ENCODE data around the gene CBX4.

GRCh38 chr17:79791735-79792161 lies 47.5 kb downstream of the CBX4 start:
- TF ChIP-seq CTCF (IDR thresholded peaks at IDR 0.05; ENCODE audit: poor library complexity, severe bottlenecking) = no peak
- TF ChIP-seq EZH2 (IDR thresholded peaks at IDR 0.05; ENCODE audit: borderline replicate concordance, insufficient read depth, low read length, poor library complexity, severe bottlenecking) = no peak
- TF ChIP-seq TAF1 (IDR thresholded peaks at IDR 0.05; ENCODE audit: low read depth) = no peak
- TF ChIP-seq RAD21 (conservative IDR thresholded peaks at IDR 0.05) = no peak
- no peak for TF ChIP-seq POLR2AphosphoS5 (IDR thresholded peaks at IDR 0.05)
